Measurements from ENCODE around the gene CCDC30.
"Not testable (repeated sequence)": the region's sequence is repeated elsewhere in the genome, so short reads cannot be mapped to it uniquely, and the experiment has no call there.

CCDC30 gene

DNA sequence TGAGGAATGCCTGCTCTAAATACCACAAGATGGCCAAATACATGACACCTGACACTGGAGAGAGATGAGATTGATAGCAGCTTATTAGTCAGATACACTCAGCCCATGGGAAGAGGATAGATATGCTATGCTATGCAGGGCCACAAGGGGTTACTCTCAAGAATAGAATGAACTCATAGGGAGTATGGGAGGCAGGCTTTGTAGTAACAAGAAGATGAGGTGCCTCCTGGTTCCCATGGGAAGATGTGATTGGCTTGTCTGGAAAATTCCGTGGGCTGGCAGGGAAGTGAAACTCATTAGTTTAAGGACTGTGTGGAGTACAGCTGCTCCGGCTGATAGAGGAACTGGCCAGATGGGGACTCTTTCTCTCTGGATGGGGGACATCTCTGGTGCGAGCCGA is 16.5 kb downstream of the CCDC30 start:
- Histone ChIP-seq H3K79me2 (no peaks in the 10 kb centered on the region), H2AFZ (no peak overlapping the region), H3K27ac (no peak overlapping the region), H3K4me1 (no peaks in the 10 kb centered on the region), H3K9ac (no peak overlapping the region), H3K27me3 (ENCODE audit: control insufficient read depth, insufficient read depth, low read length) (no peaks in the 10 kb centered on the region), H3K9me3 (ENCODE audit: control insufficient read depth, low read length) (no peaks in the 10 kb centered on the region), H3K4me3 (ENCODE audit: low read depth, low read length) (no peak overlapping the region), H3K36me3 (ENCODE audit: control insufficient read depth, insufficient read depth, low read length) (no peaks in the 10 kb centered on the region), H3K4me2 (ENCODE audit: low read length) (no peak overlapping the region)
- TF ChIP-seq, protein P1, sequence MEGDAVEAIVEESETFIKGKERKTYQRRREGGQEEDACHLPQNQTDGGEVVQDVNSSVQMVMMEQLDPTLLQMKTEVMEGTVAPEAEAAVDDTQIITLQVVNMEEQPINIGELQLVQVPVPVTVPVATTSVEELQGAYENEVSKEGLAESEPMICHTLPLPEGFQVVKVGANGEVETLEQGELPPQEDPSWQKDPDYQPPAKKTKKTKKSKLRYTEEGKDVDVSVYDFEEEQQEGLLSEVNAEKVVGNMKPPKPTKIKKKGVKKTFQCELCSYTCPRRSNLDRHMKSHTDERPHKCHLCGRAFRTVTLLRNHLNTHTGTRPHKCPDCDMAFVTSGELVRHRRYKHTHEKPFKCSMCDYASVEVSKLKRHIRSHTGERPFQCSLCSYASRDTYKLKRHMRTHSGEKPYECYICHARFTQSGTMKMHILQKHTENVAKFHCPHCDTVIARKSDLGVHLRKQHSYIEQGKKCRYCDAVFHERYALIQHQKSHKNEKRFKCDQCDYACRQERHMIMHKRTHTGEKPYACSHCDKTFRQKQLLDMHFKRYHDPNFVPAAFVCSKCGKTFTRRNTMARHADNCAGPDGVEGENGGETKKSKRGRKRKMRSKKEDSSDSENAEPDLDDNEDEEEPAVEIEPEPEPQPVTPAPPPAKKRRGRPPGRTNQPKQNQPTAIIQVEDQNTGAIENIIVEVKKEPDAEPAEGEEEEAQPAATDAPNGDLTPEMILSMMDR (IDR thresholded peaks at IDR 0.05), result no peak

DNA sequence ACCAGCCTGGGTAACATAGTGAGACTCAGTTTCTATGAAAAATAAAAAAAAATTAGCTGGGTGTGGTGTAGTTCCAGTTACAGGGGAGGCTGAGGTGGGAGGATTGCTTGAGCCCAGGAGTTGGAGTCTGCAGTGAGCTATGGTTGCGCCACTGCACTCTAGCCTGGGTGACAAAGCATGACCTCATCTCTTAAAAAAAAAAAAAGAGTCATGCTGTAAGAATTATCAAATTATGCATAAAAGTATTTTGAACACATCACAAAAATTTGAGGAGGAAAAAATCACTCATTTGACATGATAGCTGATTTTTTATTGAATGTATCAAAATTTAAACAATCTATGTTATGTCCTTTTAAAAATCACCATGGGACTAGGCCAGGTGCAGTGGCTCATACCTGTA is 17.8 kb downstream of the CCDC30 start:
- H3K4me1 ChIP-seq, result no peaks in the 10 kb centered on the region
- H3K4me2 ChIP-seq (ENCODE audit: low read length), result no peak overlapping the region
- no peaks in the 10 kb centered on the region for H3K79me2 ChIP-seq
- no peak overlapping the region for H3K27ac ChIP-seq
- no peaks in the 10 kb centered on the region for H3K9me3 ChIP-seq (ENCODE audit: control insufficient read depth, low read length)
- H3K27me3 ChIP-seq (ENCODE audit: control insufficient read depth, insufficient read depth, low read length), result no peaks in the 10 kb centered on the region
- TF ChIP-seq, protein P1 (IDR thresholded peaks at IDR 0.05), result no peak
- H2AFZ ChIP-seq, result no peak overlapping the region
- no peak overlapping the region for H3K4me3 ChIP-seq (ENCODE audit: low read depth, low read length)
- H3K36me3 ChIP-seq (ENCODE audit: control insufficient read depth, insufficient read depth, low read length), result no peaks in the 10 kb centered on the region
- no peak overlapping the region for H3K9ac ChIP-seq

DNA sequence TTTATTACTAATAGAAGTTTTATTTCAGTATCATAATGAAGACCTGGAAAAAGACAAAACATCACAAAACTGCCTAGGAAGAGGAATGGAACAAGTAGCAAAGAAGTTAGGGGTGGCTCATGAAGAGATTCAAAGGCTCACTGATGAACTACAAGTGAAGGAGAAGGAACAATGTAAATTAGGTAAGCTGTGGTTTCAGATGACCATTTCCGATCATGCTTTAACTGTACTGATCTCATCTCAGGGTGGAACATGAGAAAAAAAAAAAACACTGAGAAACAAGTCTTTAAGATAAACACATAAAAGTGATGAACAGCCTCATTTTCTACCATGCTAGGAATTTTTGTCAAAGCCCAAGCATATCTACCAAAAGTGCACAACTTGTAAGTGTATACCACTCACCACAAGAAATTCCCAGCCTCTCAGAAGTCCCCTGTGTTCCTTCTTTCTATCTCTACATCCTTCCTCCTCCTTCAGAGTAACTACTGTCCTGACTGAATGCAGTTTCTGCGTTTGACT is 19.6 kb downstream of the CCDC30 start:
- Histone ChIP-seq H3K4me1 (no peaks in the 10 kb centered on the region), H3K4me2 (ENCODE audit: low read length) (no peak overlapping the region), H3K27ac (no peak overlapping the region), H3K27me3 (ENCODE audit: control insufficient read depth, insufficient read depth, low read length) (no peaks in the 10 kb centered on the region), H3K9me3 (ENCODE audit: control insufficient read depth, low read length) (no peaks in the 10 kb centered on the region), H3K9ac (no peak overlapping the region), H3K4me3 (ENCODE audit: low read depth, low read length) (no peak overlapping the region), H2AFZ (no peak overlapping the region), H3K36me3 (ENCODE audit: control insufficient read depth, insufficient read depth, low read length) (no peaks in the 10 kb centered on the region), H3K79me2 (no peaks in the 10 kb centered on the region)
- TF ChIP-seq, protein P1 (IDR thresholded peaks at IDR 0.05), result no peak

DNA sequence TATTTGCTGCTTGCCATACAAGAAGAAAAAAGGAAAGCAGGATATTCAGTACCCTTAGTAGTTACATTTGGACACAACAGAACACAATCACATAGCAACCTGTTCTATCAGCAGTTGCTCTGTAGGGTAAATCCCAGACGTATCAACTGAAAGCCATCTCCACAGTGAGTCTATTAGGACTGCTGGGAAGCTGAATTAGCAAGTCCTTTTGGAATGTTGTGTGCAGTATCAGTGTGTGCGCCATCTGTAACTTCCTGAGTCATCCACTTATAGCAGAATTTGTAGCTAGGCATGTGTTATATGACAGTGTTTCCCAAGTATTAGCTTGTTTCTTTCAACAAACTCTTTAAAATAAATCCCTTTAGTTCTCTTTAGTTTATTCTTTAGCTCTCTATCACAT is 21.3 kb downstream of the CCDC30 start:
- Histone ChIP-seq H3K9me3 (ENCODE audit: control insufficient read depth, low read length) (no peaks in the 10 kb centered on the region), H3K36me3 (ENCODE audit: control insufficient read depth, insufficient read depth, low read length) (no peaks in the 10 kb centered on the region), H3K9ac (no peak overlapping the region), H3K27me3 (ENCODE audit: control insufficient read depth, insufficient read depth, low read length) (no peaks in the 10 kb centered on the region), H3K4me3 (ENCODE audit: low read depth, low read length) (no peak overlapping the region), H2AFZ (no peak overlapping the region), H3K4me1 (no peaks in the 10 kb centered on the region), H3K27ac (no peak overlapping the region), H3K79me2 (no peaks in the 10 kb centered on the region), H3K4me2 (ENCODE audit: low read length) (no peak overlapping the region)
- TF ChIP-seq, protein P1 (IDR thresholded peaks at IDR 0.05), result no peak

DNA sequence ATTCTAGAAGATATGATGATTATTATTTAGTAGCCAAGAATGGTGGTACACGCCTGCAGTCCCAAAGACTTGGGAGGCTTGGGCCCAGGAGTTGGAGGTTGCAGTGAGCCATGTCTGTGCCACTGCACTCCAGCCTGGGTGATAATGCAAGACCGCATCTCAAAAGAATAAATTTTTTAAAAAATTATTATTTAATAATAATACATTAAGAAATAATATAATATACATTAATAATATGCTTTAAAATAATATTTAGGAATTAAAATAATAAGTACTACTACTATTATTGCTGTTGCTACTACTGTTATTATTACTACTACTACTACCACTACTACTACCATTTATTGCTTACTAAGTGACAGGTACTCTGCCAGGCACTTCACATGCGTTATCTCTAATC is 27.2 kb downstream of the CCDC30 start:
- H3K27me3 ChIP-seq (ENCODE audit: control insufficient read depth, insufficient read depth, low read length), result no peaks in the 10 kb centered on the region
- H3K9ac ChIP-seq, result no peak overlapping the region
- no peaks in the 10 kb centered on the region for H3K79me2 ChIP-seq
- no peak overlapping the region for H3K4me3 ChIP-seq (ENCODE audit: low read depth, low read length)
- no peak overlapping the region for H3K4me2 ChIP-seq (ENCODE audit: low read length)
- no peak overlapping the region for H2AFZ ChIP-seq
- H3K4me1 ChIP-seq, result no peaks in the 10 kb centered on the region
- H3K27ac ChIP-seq, result no peak overlapping the region
- no peaks in the 10 kb centered on the region for H3K36me3 ChIP-seq (ENCODE audit: control insufficient read depth, insufficient read depth, low read length)
- H3K9me3 ChIP-seq (ENCODE audit: control insufficient read depth, low read length), result no peaks in the 10 kb centered on the region
- TF ChIP-seq, protein P1 (IDR thresholded peaks at IDR 0.05), result no peak

DNA sequence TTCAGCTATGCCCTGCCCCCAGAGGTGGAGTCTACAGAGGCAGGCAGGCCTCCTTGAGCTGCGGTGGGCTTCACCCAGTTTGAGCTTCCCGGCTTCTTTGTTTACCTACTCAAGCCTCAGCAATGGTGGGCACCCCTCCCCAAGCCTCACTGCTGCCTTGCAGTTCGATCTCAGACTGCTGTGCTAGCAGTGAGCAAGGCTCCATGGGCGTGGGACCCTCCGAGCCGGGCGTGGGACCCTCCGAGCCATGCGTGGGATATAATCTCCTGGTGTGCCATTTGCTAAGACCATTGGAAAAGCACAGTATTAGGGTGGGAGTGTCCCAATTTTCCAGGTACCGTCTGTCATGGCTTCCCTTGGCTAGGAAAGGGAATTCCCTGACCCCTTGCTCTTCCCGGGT is 38.9 kb downstream of the CCDC30 start:
- H3K27ac ChIP-seq; H2AFZ ChIP-seq; H3K79me2 ChIP-seq; H3K4me1 ChIP-seq; H3K9ac ChIP-seq; H3K4me2 ChIP-seq (ENCODE audit: low read length); H3K36me3 ChIP-seq (ENCODE audit: control insufficient read depth, insufficient read depth, low read length); H3K9me3 ChIP-seq (ENCODE audit: control insufficient read depth, low read length); H3K27me3 ChIP-seq (ENCODE audit: control insufficient read depth, insufficient read depth, low read length); H3K4me3 ChIP-seq (ENCODE audit: low read depth, low read length): not testable (repeated sequence)
